HepG2 (cell line): ENCODE measurements around the gene UBXN2A. TPM values are rescaled to one million over a fixed set of nuclear protein-coding genes. Genes with fewer than 3 reads are reported as not detected.

ENCODE experiments used
- ARNT2 ChIP-seq: sonication (generic); formaldehyde crosslinking; IDR thresholded peaks from 2 replicates; pipeline ENCODE4 v1.8.0; 2022; ENCODE audit warnings: mild to moderate bottlenecking, low read depth, missing genetic modification reagents, moderate library complexity
- GABPB1 ChIP-seq: IDR thresholded peaks from 2 replicates; pipeline ENCODE4 v1.6.1; 2016; ENCODE audit warnings: mild to moderate bottlenecking, missing genetic modification reagents, moderate library complexity, missing compliant biosample characterization
- HOXA3 ChIP-seq: sonication (generic); formaldehyde crosslinking; IDR thresholded peaks from 2 replicates; pipeline ENCODE4 v1.5.0; 2020; ENCODE audit warnings: missing genetic modification reagents
- KAT8 ChIP-seq: IDR thresholded peaks from 2 replicates; pipeline ENCODE4 v1.6.1; 2016; ENCODE audit warnings: missing genetic modification reagents, missing compliant biosample characterization
- RBM39 ChIP-seq: fragments of 200-400 bp; formaldehyde crosslinking; IDR thresholded peaks from one replicate; pipeline ENCODE4 v1.6.1; 2018; ENCODE audit warnings: antibody characterized with exemption, mild to moderate bottlenecking, low read depth, low read length; ENCODE audit not compliant: poor library complexity, severe bottlenecking
- SAP130 ChIP-seq: IDR thresholded peaks from 2 replicates; pipeline ENCODE4 v1.6.1; 2016; ENCODE audit warnings: low read depth
- SIN3A ChIP-seq: IDR thresholded peaks from 2 replicates; pipeline ENCODE4 v1.6.1; 2011; ENCODE audit warnings: low read depth, mild to moderate bottlenecking, control low read depth, low read length, borderline replicate concordance
- SRSF1 ChIP-seq: fragments of 200-400 bp; formaldehyde crosslinking; optimal IDR thresholded peaks from 2 replicates; pipeline ENCODE3; 2017; ENCODE audit warnings: mild to moderate bottlenecking, low read depth, low read length, moderate library complexity
- YEATS4 ChIP-seq: sonication (generic); formaldehyde crosslinking; IDR thresholded peaks from 2 replicates; pipeline ENCODE4 v1.4.0; 2020; ENCODE audit warnings: missing genetic modification reagents, borderline replicate concordance
- ZFP36L1 ChIP-seq: sonication (generic); formaldehyde crosslinking; IDR thresholded peaks from 2 replicates; pipeline ENCODE4 v1.8.0; 2022; ENCODE audit warnings: mild to moderate bottlenecking, missing genetic modification reagents, moderate library complexity
- ZMYM4 ChIP-seq: sonication (generic); formaldehyde crosslinking; IDR thresholded peaks from 2 replicates; pipeline ENCODE4 v1.8.1; 2023; ENCODE audit warnings: mild to moderate bottlenecking, missing genetic modification reagents
- polyA plus RNA-seq, 8 experiments: library from polyadenylated mRNA; depleted of rRNA in 3 of 8; stranded (reverse) in 7 of 8; unstranded in 1 of 8; fragments of >200 nt; fragmentation: Illumina TruSeq in 4 of 8; extraction: Trizol in 4 of 8; gene quantifications; 2 replicates each; pipeline versions ENCODE4 v1.2.1 to v1.2.3, GENCODE V29; 2011 to 2016; ENCODE audit warnings: low read depth in 4 of 8, missing spikeins in 1 of 8, mixed read lengths in 1 of 8; ENCODE audit not compliant: insufficient read depth in 1 of 8
- total RNA-seq, 5 experiments: library from RNA; depleted of rRNA; stranded (reverse); fragments of >200 nt; fragmentation: Illumina TruSeq; extraction: Trizol; gene quantifications; 2 replicates each; pipeline ENCODE4 v1.2.3, GENCODE V29; 2016; ENCODE audit warnings: low read depth in 1 of 5
- TF ChIP-seq, protein P1 (sequence below): IDR thresholded peaks from 2 replicates; pipeline ENCODE4 v1.6.1; 2016; ENCODE audit warnings: missing compliant biosample characterization, missing genetic modification reagents, borderline replicate concordance
- TF ChIP-seq, protein P2 (sequence below): IDR thresholded peaks from 2 replicates; pipeline ENCODE4 v1.6.1; 2016; ENCODE audit warnings: low read depth
- TF ChIP-seq, protein P3 (sequence below): sonication (generic); formaldehyde crosslinking; IDR thresholded peaks from 2 replicates; pipeline ENCODE4 v1.5.0; 2020; ENCODE audit warnings: mild to moderate bottlenecking, missing genetic modification reagents
- TF ChIP-seq, protein P4 (sequence below): IDR thresholded peaks from 2 replicates; pipeline ENCODE4 v1.6.1; 2016; ENCODE audit warnings: control low read depth
- TF ChIP-seq, protein P5 (sequence below): IDR thresholded peaks from 2 replicates; pipeline ENCODE4 v1.6.1; 2012; ENCODE audit warnings: inconsistent platforms
- TF ChIP-seq, protein P6 (sequence below): IDR thresholded peaks from 2 replicates; pipeline ENCODE4 v1.6.1; 2016; ENCODE audit warnings: mild to moderate bottlenecking, missing biosample characterization, missing genetic modification reagents
- TF ChIP-seq, protein P7 (sequence below): sonication (generic); formaldehyde crosslinking; IDR thresholded peaks from 2 replicates; pipeline ENCODE4 v1.4.0; 2020; ENCODE audit warnings: missing genetic modification reagents

UBXN2A gene
- total and polyA plus RNA-seq, 2 of the 13 experiments (the other 11 are each of a cell fraction or from before 2014, with no cell fraction given), result 8.3 to 20.9 TPM

DNA sequence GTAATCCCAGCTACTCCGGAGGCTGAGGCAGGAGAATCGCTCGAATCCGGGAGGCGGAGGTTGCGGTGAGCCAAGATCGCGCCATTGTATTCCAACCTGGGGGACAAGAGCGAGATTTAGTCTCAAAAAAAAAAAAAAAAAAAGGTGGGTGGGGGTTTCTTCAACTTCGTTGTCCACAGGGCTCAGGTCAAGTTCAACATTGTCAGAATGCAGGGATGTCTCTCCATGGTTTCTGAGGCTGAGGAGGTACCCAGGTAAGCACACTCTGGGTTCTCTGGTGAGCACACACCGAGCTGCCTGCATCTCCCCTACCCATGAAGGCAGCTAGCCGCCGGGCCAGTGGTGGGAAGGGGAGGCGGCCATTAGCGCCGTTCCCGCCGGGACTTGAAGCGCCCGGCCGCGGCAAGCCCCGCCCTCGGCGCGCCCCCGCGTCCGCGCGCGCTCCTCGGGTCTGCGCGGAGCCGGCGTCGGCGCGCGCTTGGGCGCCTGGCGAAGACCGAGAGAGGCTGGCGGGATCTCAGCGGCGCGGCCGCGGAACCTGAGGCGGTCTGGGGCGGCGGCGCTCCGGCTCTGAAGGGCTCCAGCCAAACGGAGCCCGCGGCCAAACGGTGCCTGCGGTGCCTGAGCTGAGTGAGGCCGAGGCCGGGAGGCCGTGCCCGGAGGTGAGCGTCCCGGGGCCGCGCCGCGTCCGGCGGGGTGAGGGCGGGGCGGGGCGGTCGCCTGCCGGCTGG, at the start of gene UBXN2A (continued):
- TF ChIP-seq, protein P1, sequence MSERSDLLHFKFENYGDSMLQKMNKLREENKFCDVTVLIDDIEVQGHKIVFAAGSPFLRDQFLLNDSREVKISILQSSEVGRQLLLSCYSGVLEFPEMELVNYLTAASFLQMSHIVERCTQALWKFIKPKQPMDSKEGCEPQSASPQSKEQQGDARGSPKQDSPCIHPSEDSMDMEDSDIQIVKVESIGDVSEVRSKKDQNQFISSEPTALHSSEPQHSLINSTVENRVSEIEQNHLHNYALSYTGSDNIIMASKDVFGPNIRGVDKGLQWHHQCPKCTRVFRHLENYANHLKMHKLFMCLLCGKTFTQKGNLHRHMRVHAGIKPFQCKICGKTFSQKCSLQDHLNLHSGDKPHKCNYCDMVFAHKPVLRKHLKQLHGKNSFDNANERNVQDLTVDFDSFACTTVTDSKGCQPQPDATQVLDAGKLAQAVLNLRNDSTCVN (CRISPR knock-in tag), result peak; percentile 65; the same call in 1 of the 2 replicates
- TF ChIP-seq KAT8 (CRISPR knock-in tag) (0 out of 2 replicates have a peak, but pooled peaks have one; percentile 23), SRSF1 (peak; percentile 54), SIN3A (peak; percentile 61; the same call in 1 of the 2 replicates), YEATS4 (peak; percentile 92), HOXA3 (CRISPR knock-in tag) (peak; percentile 72; the same call in 1 of the 2 replicates), ZMYM4 (CRISPR knock-in tag) (peak; percentile 42; the same call in 1 of the 2 replicates), SAP130 (CRISPR knock-in tag) (peak; percentile 70), ZFP36L1 (CRISPR knock-in tag) (0 out of 2 replicates have a peak, but pooled peaks have one; percentile 31), RBM39 (peak; percentile 34), GABPB1 (CRISPR knock-in tag) (peak; percentile 48; the same call in 1 of the 2 replicates), ARNT2 (CRISPR knock-in tag) (peak; percentile 89)
- TF ChIP-seq, protein P2, sequence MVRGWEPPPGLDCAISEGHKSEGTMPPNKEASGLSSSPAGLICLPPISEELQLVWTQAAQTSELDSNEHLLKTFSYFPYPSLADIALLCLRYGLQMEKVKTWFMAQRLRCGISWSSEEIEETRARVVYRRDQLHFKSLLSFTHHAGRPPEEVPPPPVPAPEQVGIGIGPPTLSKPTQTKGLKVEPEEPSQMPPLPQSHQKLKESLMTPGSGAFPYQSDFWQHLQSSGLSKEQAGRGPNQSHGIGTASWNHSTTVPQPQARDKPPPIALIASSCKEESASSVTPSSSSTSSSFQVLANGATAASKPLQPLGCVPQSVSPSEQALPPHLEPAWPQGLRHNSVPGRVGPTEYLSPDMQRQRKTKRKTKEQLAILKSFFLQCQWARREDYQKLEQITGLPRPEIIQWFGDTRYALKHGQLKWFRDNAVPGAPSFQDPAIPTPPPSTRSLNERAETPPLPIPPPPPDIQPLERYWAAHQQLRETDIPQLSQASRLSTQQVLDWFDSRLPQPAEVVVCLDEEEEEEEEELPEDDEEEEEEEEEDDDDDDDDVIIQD (CRISPR knock-in tag), result no peak
- TF ChIP-seq, protein P3, sequence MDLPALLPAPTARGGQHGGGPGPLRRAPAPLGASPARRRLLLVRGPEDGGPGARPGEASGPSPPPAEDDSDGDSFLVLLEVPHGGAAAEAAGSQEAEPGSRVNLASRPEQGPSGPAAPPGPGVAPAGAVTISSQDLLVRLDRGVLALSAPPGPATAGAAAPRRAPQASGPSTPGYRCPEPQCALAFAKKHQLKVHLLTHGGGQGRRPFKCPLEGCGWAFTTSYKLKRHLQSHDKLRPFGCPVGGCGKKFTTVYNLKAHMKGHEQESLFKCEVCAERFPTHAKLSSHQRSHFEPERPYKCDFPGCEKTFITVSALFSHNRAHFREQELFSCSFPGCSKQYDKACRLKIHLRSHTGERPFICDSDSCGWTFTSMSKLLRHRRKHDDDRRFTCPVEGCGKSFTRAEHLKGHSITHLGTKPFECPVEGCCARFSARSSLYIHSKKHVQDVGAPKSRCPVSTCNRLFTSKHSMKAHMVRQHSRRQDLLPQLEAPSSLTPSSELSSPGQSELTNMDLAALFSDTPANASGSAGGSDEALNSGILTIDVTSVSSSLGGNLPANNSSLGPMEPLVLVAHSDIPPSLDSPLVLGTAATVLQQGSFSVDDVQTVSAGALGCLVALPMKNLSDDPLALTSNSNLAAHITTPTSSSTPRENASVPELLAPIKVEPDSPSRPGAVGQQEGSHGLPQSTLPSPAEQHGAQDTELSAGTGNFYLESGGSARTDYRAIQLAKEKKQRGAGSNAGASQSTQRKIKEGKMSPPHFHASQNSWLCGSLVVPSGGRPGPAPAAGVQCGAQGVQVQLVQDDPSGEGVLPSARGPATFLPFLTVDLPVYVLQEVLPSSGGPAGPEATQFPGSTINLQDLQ (CRISPR knock-in tag), result peak; percentile 85; the same call in 1 of the 2 replicates
- TF ChIP-seq, protein P4, sequence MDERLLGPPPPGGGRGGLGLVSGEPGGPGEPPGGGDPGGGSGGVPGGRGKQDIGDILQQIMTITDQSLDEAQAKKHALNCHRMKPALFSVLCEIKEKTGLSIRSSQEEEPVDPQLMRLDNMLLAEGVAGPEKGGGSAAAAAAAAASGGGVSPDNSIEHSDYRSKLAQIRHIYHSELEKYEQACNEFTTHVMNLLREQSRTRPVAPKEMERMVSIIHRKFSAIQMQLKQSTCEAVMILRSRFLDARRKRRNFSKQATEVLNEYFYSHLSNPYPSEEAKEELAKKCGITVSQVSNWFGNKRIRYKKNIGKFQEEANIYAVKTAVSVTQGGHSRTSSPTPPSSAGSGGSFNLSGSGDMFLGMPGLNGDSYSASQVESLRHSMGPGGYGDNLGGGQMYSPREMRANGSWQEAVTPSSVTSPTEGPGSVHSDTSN (CRISPR knock-in tag), result no peak
- TF ChIP-seq, protein P5, sequence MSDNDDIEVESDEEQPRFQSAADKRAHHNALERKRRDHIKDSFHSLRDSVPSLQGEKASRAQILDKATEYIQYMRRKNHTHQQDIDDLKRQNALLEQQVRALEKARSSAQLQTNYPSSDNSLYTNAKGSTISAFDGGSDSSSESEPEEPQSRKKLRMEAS, result peak; percentile 56
- TF ChIP-seq, protein P6, sequence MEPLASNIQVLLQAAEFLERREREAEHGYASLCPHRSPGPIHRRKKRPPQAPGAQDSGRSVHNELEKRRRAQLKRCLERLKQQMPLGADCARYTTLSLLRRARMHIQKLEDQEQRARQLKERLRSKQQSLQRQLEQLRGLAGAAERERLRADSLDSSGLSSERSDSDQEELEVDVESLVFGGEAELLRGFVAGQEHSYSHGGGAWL (CRISPR knock-in tag), result peak; percentile 63; the same call in 1 of the 2 replicates
- TF ChIP-seq, protein P7, sequence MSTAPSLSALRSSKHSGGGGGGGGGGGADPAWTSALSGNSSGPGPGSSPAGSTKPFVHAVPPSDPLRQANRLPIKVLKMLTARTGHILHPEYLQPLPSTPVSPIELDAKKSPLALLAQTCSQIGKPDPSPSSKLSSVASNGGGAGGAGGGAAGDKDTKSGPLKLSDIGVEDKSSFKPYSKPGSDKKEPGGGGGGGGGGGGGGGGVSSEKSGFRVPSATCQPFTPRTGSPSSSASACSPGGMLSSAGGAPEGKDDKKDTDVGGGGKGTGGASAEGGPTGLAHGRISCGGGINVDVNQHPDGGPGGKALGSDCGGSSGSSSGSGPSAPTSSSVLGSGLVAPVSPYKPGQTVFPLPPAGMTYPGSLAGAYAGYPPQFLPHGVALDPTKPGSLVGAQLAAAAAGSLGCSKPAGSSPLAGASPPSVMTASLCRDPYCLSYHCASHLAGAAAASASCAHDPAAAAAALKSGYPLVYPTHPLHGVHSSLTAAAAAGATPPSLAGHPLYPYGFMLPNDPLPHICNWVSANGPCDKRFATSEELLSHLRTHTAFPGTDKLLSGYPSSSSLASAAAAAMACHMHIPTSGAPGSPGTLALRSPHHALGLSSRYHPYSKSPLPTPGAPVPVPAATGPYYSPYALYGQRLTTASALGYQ, result no peak; the same call in 1 of the 2 replicates
